Neural cell (in vitro differentiated cells): ENCODE results near the gene SMAD9. TPM values are rescaled to one million over a fixed set of nuclear protein-coding genes. Genes with fewer than 3 reads are reported as not detected.

Source experiments
- H2AFZ ChIP-seq: fragments of 200-600, 300-800 bp; sonication (generic), shearing (Covaris generic); 2 replicates; pipeline ENCODE4 v1.6.0; 2014; ENCODE audit warnings: low read depth, mild to moderate bottlenecking, antibody characterized with exemption, low read length, moderate library complexity
- H3F3A ChIP-seq: fragments of 200-600 bp; shearing (Covaris generic); 2 replicates; pipeline ENCODE4 v1.6.1; 2016; ENCODE audit warnings: mild to moderate bottlenecking, moderate library complexity, mixed read lengths, antibody characterized with exemption, low read length; ENCODE audit not compliant: insufficient read depth, poor library complexity, severe bottlenecking
- H3K27ac ChIP-seq: fragments of 200-600, 300-800 bp; sonication (generic), shearing (Covaris generic); 2 replicates; pipeline ENCODE4 v1.5.1; 2014; ENCODE audit warnings: mild to moderate bottlenecking, low read length, moderate library complexity
- H3K27me3 ChIP-seq: fragments of 300-800, 200-600 bp; sonication (generic), shearing (Covaris generic); 2 replicates; pipeline ENCODE4 v1.6.0; 2014; ENCODE audit warnings: mild to moderate bottlenecking, low read depth, low read length, moderate library complexity; ENCODE audit not compliant: insufficient read depth
- H3K36me3 ChIP-seq: fragments of 300-800, 200-600 bp; sonication (generic), shearing (Covaris generic); 2 replicates; pipeline ENCODE4 v1.5.1; 2014; ENCODE audit warnings: mild to moderate bottlenecking, antibody characterized with exemption, low read length, moderate library complexity; ENCODE audit not compliant: insufficient read depth
- H3K4me2 ChIP-seq: fragments of 300-800, 200-600 bp; sonication (generic), shearing (Covaris generic); 2 replicates; pipeline ENCODE4 v1.6.0; 2014; ENCODE audit warnings: mild to moderate bottlenecking, low read length
- H3K4me3 ChIP-seq: fragments of 300-800, 200-600 bp; sonication (generic), shearing (Covaris generic); 2 replicates; pipeline ENCODE4 v1.5.1; 2014; ENCODE audit warnings: mild to moderate bottlenecking, low read length, moderate library complexity
- H3K79me2 ChIP-seq: fragments of 200-600 bp; shearing (Covaris generic); replicated peaks from 2 replicates; pipeline ENCODE4 v1.6.0; 2014; ENCODE audit warnings: mild to moderate bottlenecking, low read length, moderate library complexity; ENCODE audit not compliant: insufficient read depth
- H3K9ac ChIP-seq: fragments of 300-800, 200-600 bp; sonication (generic), shearing (Covaris generic); 2 replicates; pipeline ENCODE4 v1.6.1; 2016; ENCODE audit warnings: mild to moderate bottlenecking, low read length, mixed read lengths
- H3K9me2 ChIP-seq: fragments of 200-600 bp; shearing (Covaris generic); 2 replicates; pipeline ENCODE4 v1.6.1; 2016; ENCODE audit warnings: mild to moderate bottlenecking, low read length, mixed read lengths; ENCODE audit not compliant: insufficient read depth
- H3K9me3 ChIP-seq: fragments of 200-600, 300-800 bp; sonication (generic), shearing (Covaris generic); 2 replicates; pipeline ENCODE4 v1.6.1; 2016; ENCODE audit warnings: mild to moderate bottlenecking, mixed run types, low read length, moderate library complexity, mixed read lengths
- H4K20me1 ChIP-seq: fragments of 200-600 bp; shearing (Covaris generic); 2 replicates; pipeline ENCODE4 v1.6.1; 2016; ENCODE audit warnings: mild to moderate bottlenecking, mixed run types; ENCODE audit not compliant: insufficient read depth
- EP300 ChIP-seq: fragments of 450-650 bp; conservative IDR thresholded peaks from 2 replicates; pipeline ENCODE4 v1.6.1; 2014; ENCODE audit warnings: antibody characterized with exemption, mild to moderate bottlenecking, moderate library complexity; ENCODE audit not compliant: poor library complexity, severe bottlenecking
- EZH2 ChIP-seq: fragments of 200-600, 300-800 bp; shearing (Covaris generic), sonication (generic); IDR thresholded peaks from 2 replicates; pipeline ENCODE4 v1.6.1; 2014; ENCODE audit warnings: antibody characterized with exemption, low read length, borderline replicate concordance, mild to moderate bottlenecking; ENCODE audit not compliant: insufficient read depth, poor library complexity, severe bottlenecking
- MXI1 ChIP-seq: fragments of 450-650 bp; conservative IDR thresholded peaks from 2 replicates; pipeline ENCODE4 v1.6.1; 2014; ENCODE audit warnings: antibody characterized with exemption, mild to moderate bottlenecking; ENCODE audit not compliant: poor library complexity, severe bottlenecking
- POLR2AphosphoS5 ChIP-seq: IDR thresholded peaks from 2 replicates; pipeline ENCODE4 v1.6.1; 2012
- RAD21 ChIP-seq: fragments of 450-650 bp; conservative IDR thresholded peaks from 2 replicates; pipeline ENCODE4 v1.6.1; 2014; ENCODE audit warnings: antibody characterized with exemption, mild to moderate bottlenecking, moderate library complexity
- REST ChIP-seq: IDR thresholded peaks from 2 replicates; pipeline ENCODE4 v1.6.1; 2012; ENCODE audit warnings: borderline replicate concordance
- SMC3 ChIP-seq: fragments of 450-650 bp; conservative IDR thresholded peaks from 2 replicates; pipeline ENCODE4 v1.6.1; 2014; ENCODE audit warnings: antibody characterized with exemption, mild to moderate bottlenecking, moderate library complexity; ENCODE audit not compliant: poor library complexity
- TAF1 ChIP-seq: IDR thresholded peaks from 2 replicates; pipeline ENCODE4 v1.6.1; 2012; ENCODE audit warnings: low read depth
- polyA plus RNA-seq: library from polyadenylated mRNA; depleted of rRNA; stranded (reverse); fragments of >200 nt; gene quantifications from 2 replicates; pipeline ENCODE4 v1.2.3, GENCODE V29; 2014
- TF ChIP-seq, protein P1 (sequence below): fragments of 450-650 bp; IDR thresholded peaks from 2 replicates; pipeline ENCODE4 v1.5.1; 2014; ENCODE audit warnings: antibody characterized with exemption, mild to moderate bottlenecking, moderate library complexity; ENCODE audit not compliant: poor library complexity, severe bottlenecking

The SMAD9 gene
- polyA plus RNA-seq, 1 donor from 2014 or later = 2.5 TPM

DNA sequence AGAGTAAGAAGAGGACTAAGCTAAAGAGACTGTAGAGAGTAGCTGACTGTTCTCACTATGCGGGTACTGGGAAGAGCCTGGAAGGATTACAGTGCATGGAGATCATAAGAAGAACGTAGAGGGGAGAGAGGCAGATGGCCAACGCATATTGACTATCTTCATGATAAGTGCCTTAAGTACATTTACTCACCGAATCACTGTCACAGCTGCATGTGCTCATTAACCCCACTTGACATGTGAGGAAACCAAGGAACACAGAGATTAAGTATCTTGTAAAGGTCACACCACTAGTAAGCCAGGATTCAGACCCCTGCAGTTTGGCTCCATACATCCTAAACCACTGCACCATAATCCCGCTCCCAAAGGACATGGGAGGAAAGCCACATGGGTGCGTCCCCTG, 34.1 kb downstream of the SMAD9 start:
- Histone ChIP-seq H3K9me2 (no peaks in the 10 kb centered on the region), H3K27me3 (no peaks in the 10 kb centered on the region), H4K20me1 (no peaks in the 10 kb centered on the region), H3K27ac (no peak overlapping the region), H3K4me3 (no peak overlapping the region), H2AFZ (no peak overlapping the region), H3K9ac (no peak overlapping the region), H3F3A (no peaks in the 10 kb centered on the region), H3K4me2 (no peak overlapping the region), H3K79me2 (no peaks in the 10 kb centered on the region), H3K36me3 (no peaks in the 10 kb centered on the region), H3K9me3 (no peaks in the 10 kb centered on the region)
- TF ChIP-seq MXI1 (no peak), POLR2AphosphoS5 (no peak), TAF1 (no peak), REST (no peak), EZH2 (no peak), SMC3 (no peak), RAD21 (no peak), EP300 (no peak)
- TF ChIP-seq, protein P1, sequence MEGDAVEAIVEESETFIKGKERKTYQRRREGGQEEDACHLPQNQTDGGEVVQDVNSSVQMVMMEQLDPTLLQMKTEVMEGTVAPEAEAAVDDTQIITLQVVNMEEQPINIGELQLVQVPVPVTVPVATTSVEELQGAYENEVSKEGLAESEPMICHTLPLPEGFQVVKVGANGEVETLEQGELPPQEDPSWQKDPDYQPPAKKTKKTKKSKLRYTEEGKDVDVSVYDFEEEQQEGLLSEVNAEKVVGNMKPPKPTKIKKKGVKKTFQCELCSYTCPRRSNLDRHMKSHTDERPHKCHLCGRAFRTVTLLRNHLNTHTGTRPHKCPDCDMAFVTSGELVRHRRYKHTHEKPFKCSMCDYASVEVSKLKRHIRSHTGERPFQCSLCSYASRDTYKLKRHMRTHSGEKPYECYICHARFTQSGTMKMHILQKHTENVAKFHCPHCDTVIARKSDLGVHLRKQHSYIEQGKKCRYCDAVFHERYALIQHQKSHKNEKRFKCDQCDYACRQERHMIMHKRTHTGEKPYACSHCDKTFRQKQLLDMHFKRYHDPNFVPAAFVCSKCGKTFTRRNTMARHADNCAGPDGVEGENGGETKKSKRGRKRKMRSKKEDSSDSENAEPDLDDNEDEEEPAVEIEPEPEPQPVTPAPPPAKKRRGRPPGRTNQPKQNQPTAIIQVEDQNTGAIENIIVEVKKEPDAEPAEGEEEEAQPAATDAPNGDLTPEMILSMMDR = no peak

GRCh38 chr13:36884235-36884634, 35.8 kb downstream of the SMAD9 start:
- Histone ChIP-seq H3K4me2 (no peak overlapping the region), H2AFZ (no peak overlapping the region), H3K9me2 (no peaks in the 10 kb centered on the region), H3K27me3 (no peaks in the 10 kb centered on the region), H3K9me3 (no peaks in the 10 kb centered on the region), H3K36me3 (no peaks in the 10 kb centered on the region), H4K20me1 (no peaks in the 10 kb centered on the region), H3K79me2 (no peaks in the 10 kb centered on the region), H3K9ac (no peak overlapping the region), H3K27ac (no peak overlapping the region), H3K4me3 (no peak overlapping the region), H3F3A (no peaks in the 10 kb centered on the region)
- TF ChIP-seq SMC3 = no peak
- TF ChIP-seq TAF1 = no peak

DNA sequence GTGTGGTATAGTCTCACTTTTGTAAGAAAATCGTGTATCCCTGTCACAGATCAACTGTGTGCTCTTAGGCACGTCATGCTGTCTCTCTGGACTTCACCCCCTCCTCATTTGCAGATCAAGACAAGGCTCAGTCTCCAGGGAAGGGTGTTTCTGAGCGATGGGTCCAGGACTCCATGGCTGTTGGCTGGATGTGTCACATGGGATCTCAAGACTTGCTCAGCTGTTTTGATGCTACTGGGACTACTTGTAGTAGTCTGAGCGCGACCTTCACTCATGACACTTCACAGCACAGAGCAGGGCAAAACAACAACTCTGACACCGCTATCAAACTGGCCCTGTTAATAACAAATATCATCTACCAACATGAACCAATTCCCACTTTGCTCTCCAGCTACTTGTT, 36.2 kb downstream of the SMAD9 start:
- H3K27ac ChIP-seq = no peak overlapping the region
- H3K9me2 ChIP-seq = no peaks in the 10 kb centered on the region
- H3K9ac ChIP-seq = no peak overlapping the region
- no peak overlapping the region for H3K4me3 ChIP-seq
- H3K9me3 ChIP-seq = no peaks in the 10 kb centered on the region
- H4K20me1 ChIP-seq = no peaks in the 10 kb centered on the region
- TF ChIP-seq SMC3 (no peak), TAF1 (no peak), EP300 (no peak), POLR2AphosphoS5 (no peak), REST (no peak), MXI1 (no peak), EZH2 (no peak), RAD21 (no peak)
- TF ChIP-seq, protein P1 = no peak
- H3K36me3 ChIP-seq = no peaks in the 10 kb centered on the region
- no peak overlapping the region for H2AFZ ChIP-seq
- no peaks in the 10 kb centered on the region for H3K79me2 ChIP-seq
- H3K4me2 ChIP-seq = no peak overlapping the region
- no peaks in the 10 kb centered on the region for H3K27me3 ChIP-seq
- H3F3A ChIP-seq = no peaks in the 10 kb centered on the region
